Activated CD4-positive, alpha-beta T cell treated with anti-CD3 and anti-CD28 coated beads for 48 hours (primary cell): ENCODE results near the gene JAK1.
A peak's percentile ranks its signal among the peaks of the same experiment; 100 is the strongest.
"Not testable (repeated sequence)": the region's sequence is repeated elsewhere in the genome, so short reads cannot be mapped to it uniquely, and the experiment has no call there.

Experiments used
- DNase-seq: peaks from one replicate; pipeline ENCODE4 v3.0.0-alpha.2; 2020

The JAK1 gene

DNA sequence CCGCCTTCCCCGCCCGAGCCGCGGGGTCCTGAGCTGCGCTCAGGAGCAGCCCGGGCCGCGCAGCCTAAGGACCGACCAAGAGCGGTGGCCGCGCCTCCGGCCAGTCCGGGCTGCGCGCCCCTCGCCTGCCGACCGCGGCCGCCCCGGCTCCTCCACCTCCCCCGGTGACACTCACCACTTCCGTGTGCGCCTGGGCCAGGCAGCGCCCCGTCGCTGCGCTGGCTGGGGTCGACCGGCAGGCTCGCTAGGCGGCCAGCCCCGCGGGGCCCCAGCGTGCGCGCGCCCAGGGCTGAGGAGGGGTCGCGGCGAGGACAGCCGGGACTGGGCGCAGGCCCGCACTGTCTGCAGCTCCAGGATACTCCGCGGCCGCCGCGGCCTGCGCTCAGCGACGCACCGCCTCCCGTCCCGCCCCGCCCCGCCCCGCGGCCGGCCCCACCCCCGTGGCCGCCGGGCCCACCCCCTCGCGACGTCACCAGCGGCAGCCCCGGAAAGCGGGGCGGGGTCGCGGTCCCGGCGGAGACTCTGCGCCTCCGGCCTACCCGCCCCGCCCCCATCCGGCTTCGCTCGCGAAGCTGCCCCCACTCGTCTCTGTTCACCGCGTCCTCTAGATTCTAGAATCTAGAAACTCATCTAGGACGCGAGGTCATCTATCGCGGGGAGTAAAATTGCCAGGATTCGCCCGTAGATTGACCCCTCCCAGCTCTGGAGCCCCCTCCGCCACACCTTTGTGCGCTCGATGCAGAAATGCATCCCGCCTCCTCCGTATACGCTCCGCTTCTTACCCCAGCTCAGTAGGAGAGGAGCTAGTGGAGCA, at the start of gene JAK1:
JAK1 (minus strand) TSS at position 392 of the 814 bp plus-strand sequence. CDS start 80,285 bp downstream, outside the sequence.
- DNase-seq = peak; percentile 89

- no peak for DNase-seq
Observed at GRCh38 chr1:65014321-65014720, 48.0 kb upstream of the JAK1 start.

DNA sequence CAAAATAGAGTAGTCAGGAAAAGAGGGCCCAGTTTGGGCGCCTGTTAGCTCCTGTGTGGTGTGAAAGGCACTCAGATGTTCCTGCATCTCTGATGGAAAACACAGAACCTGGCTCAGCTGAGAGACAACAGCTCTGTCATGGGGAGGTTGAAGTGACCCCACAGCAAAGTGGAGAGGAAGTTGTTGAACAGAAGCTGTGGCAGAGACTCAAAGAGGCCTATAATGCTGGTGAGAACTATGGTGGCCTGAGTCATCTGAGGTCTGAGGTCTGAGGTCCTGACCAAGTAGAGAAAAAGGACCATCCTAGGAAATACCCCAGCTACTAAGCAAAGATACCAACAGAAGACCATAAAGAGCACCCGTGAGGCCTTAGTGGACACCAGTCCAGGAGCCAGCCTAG, 45.6 kb upstream of the JAK1 start:
- peak; percentile 6 for DNase-seq

DNA sequence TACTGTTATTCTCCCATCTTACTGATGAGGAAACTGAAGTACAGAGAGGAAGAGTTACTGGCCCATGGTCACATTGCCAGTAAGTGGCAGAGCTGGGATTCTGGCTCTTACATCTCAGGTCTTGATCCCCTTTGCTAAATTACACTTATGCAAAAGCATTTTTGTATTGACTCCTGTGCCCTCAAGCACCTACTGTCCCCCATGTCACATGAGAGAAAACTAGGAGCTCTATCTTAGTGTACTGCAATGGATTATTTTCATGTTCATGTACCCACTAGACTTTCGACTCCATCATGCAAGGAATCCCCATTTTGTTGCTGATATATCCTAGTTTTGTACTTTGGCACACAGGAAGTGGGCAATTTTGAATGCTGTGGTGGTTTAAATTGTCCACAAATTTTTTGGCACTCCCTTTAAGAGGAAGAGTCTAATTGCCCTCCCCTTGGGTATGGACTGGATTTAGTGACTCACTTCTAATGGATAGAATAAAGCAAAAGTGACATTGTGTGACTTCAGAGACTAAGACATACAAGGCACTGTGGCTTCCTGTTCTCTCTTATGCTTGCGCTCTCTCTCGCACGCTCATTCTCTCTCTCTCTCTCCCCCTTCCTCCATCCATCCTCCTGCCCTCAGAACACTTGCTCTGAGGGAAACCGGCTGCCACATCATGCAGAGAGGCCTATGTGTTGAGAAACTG, 43.5 kb upstream of the JAK1 start:
- DNase-seq = no peak

DNA sequence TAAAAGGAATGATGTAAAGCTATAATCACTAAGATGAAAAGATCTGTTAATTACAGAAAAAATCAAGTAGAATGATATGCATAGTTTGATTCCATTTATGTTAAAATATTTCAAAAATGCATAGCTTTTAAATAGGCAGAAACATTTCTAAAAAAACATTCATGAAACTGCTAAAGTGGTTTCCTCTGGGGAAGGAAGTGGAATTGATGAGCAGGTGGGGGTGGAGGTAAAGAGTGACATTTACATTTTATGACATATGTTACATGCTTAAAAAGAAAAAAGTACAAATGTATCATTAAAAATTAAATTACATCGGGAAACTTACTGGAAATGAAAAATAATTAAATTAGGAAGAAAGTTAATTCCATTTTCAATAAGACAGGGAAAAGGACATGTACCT, 42.8 kb upstream of the JAK1 start:
- DNase-seq = no peak

DNA sequence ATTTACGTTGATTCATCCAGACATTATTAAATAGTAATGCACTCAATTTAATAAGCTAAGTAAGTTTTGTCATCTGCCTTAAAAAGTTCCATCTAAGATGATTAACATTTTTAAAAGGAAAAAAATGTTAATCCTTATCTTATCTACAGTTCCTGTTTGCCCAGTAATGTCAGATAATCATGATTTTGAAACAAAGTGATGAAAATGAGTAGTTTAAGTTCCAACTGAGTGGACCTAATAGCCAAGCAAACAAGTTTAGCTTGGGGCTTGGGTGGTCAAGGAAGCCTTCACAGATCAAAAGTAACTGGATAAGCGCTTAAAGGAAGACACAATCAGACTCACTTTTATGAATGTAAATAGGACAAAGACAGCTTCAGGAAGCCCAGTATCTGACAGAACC, 40.5 kb upstream of the JAK1 start:
- DNase-seq = no peak

DNA sequence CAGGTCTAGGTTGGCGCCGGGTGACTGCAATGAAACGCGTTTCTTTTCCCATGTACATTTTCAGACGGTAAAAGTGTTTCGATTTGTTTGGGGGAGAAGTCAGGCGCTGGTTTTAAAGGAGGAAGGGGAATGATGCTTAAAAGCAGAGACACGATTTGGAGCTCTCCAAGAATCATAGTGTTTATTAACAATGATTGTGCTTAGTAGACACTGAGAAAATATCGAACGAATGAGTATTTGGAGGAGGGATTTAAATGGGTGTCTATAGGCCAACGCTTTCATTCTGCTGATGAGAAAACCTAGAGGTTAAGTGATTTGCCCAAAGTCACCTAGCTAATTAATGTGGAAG, 36.9 kb upstream of the JAK1 start:
- DNase-seq = no peak

DNA sequence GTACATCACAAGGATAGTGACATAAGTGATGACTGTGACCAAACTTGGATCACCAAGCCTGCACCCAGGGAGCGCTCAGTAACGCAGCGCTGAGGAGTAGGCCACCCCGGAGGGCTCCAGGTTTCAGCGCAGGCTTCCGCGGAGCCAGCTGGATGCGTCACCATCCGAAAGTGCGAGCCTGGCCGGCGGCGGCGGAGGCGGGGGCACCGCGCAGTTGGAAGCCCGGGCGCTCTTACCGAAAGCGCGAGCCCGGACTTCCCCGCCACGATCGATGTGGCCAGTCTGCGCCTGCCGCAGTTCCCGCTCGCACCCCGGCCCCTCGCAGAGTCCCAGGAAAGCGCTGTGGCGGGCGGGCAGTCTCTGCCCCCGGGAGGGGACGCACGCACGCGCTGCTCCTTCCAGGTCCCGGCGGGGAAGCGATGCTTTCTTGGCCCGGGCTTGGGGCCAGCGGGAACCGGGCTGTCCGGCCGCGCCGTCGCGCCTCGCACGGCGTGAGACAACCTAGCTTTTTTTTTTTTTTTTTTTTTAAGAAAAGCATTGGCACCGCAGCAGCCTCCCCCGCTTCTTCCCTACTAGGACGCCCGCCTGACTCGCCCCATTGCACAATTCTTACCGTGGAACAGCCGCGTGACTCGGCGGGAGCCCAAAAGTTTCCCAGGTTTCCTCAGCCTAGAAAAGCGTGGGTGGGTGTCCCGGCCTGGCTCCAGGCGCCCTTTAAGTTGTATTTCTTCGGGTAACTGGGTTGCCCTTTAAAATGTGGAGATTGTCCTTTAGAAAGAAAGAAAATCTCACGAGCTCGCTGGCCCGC, 36.4 kb upstream of the JAK1 start:
- DNase-seq = peak; percentile 78

DNA sequence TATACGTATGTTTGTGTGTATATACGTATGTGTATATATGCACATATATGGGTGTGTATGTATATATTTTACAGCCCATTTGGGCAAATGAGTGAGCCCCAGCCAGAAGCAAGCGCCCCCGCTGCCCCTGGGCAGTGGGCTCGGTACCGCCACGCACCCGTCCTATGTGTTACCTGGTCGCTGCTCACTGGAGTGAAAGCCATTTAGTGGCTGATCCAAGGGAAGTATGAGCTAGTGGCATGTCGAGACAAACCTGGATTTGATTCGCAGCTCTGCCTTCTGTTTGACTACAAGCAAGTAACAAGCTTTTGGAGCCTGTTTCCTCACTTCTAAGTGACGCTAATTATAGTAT, 35.8 kb upstream of the JAK1 start:
- DNase-seq = no peak

- peak; percentile 86 for DNase-seq
Observed at GRCh38 chr1:65001231-65001792, 35.0 kb upstream of the JAK1 start.

DNA sequence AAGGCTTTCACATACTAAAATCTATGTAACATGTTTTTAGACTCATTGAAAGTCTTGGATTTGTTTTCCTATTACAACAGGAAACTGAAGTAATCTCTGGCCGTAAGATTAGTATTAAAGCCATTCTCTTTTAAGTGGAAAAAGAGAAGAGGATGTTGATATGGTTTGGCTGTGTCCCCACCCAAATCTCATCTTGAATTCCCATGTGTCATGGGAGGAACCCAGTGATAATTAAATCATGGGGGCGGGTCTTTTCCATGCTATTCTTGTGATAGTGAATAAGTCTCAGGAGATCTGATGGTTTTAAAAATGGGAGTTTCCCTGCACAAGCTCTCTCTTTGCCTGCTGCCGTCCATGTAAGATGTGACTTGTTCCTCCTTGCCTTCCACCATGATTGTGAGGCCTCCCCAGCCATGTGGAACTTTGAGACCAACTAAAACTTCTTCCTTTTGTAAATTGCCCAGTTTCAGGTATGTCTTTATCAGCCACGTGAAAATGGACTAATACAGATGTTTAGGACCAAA, 32.1 kb upstream of the JAK1 start:
- not testable (repeated sequence) for DNase-seq

GRCh38 chr1:64996541-64997257, 30.4 kb upstream of the JAK1 start:
- DNase-seq = no peak

- no peak for DNase-seq
Observed at GRCh38 chr1:64995316-64995715, 29.0 kb upstream of the JAK1 start.

DNA sequence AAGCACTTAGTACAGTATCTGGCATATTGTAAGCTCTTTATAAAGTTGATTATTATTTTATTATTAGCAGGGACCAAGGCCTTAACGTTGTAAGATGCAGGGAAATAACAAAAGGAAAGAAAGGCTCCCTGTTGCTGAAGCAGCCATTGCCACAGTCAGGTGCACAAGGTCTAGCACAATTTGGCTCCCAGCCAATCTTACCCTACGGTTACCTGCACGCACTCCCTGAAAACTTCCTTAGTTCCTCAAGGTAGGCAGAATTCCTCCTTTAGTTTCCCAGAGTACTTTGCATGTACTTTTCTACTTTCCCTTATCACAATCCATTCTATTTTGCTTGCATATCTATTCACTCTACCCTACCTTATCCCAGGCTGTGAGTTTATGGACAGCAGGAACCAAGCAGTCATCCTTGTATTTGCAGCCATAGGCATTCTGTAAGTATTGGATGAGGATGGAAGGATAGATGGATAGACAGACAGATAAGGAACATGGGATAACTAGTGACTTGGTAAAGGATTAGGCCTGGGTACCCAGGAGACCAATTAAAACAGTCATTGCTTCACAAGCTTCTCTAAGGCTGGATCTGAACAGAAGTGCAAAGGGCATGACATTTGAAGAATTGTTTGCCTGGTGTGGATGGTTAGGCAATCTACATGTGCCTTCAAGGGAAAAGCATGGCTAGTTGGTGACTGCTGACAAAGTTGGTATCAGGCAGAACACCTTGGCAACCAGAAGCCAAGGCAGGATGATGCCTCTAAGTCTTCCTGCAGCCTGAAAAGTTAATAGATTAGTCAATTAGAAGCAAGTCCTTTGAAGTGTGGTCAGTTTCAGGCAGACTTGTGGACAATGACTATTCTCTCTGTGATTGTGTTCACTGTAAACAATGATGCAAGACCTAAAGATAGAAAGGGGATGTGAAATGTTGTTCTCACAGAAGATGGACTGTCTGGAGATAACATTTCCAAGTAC, 20.8 kb upstream of the JAK1 start:
- DNase-seq = no peak

DNA sequence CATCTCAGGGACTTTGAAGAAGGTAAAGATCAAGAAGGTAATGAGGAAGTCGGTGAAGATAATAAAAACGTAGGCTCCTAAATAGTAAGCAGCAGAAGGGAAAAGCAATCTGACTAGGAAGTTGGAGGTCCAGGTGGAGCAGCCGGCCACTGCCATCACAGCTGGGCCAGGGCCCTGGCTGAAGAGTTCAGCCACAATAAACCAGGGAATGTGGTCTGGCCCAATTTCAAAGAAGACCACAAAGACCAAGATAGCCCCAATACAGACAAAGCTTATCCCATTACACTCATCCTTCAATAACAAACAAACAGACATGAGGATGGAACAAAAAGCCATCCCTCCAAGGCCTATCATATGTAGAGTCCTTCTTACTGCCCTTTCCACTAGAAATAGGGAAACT, 18.4 kb upstream of the JAK1 start:
- no peak for DNase-seq

DNA sequence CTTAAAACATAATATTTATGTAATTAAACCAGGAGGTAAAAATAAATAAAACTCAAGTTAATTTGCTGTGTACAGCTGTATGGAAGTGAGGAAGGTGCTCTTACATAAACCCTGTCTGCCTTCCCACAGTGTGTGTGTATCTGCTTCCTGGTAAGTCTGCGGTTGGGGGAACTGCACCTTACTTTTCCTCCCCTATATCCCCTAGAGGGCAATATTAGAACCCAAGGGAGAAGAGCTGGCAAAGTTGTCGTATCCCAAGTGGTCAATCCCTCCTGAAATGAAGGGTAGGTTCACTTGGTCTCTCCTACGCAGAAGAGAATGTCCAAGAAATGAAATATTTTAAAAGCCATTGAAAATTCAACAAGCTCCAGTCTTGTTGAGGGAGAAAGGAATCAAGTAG, 17.8 kb upstream of the JAK1 start:
- DNase-seq = no peak

GRCh38 chr1:64983110-64983509, 16.8 kb upstream of the JAK1 start:
- no peak for DNase-seq

DNA sequence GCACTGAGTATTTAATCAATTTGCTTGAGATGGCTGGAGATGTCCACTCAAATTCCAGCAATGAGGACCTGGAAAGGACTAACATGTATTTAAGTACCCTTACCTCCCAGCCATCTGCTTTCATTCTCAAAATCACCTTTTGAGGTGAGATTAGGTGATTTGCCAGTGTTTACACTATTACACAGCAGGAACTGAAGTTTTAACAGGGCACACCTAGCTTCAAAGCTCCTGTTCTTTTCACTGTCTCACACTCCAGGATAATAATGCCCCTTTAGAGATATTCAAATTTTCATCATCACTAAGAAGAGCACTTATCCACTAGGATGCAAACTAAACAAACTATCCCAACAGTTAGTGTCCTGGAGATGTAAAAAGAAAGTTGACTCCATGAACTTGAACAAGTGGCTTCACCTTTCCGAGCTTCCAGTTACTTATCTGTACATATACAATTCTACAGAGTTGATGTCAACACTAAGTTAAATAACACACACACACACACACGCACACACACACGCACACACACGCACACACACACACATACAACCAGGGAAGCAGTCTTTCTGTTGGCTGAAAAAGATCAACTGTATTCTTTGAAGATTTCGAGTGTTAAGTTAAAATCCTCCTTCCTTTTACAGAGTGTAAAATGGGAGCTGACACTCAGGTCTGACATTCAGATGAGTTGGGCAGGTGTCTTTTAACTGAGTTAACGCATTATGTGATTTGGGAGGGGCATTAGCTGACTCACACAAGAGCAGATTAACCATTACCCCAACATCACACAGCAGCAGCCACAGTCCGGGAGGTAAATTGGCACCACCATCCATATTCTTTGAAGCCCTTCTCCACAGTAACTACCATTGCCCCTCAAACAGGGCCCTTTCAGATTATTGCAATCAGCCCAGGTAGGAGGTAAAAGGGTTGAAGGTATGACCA, 15.5 kb upstream of the JAK1 start:
- no peak for DNase-seq

DNA sequence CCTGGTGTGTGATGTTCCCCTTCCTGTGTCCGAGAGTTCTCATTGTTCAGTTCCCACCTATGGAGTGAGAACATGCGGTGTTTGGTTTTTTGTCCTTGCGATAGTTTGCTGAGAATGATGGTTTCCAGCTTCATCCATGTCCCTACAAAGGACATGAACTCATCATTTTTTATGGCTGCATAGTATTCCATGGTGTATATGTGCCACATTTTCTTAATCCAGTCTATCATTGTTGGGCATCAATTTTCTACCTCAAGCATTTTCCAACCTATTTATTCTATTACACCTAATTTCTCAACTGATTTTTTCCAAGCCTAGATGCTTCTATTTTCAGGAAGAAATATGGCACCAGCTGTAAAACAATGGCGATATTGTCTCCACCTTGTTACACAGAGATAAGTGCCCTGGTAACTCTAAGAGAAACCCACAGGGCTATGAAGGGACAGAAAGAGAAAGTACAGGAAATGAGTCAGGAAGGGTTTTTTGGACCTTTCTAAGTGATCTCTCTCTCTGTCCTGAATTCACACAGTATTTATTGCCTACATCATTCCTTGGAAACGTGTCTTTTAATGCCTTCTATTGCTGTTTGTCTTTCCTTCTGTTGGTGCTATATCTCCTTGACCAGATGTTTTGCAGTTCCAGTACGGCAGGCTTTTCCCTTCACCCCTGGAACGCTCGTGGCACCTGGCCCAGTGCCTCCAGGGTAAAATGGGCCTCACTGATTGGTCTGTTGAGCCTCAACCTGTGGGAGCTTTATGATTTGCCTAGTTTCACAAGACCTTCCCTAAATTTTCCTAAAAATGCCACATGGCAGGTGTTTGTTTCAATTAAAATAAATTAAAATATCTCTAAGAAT, 14.6 kb upstream of the JAK1 start:
- no peak for DNase-seq
